Measurements from ENCODE around the gene MAGI2. TPM values are rescaled to one million over a fixed set of nuclear protein-coding genes. Genes with fewer than 3 reads are reported as not detected.
A peak's percentile ranks its signal among the peaks of the same experiment; 100 is the strongest.

MAGI2 gene
- total RNA-seq, 1 experiment from 2014 or later, result 0.22 TPM

- TF ChIP-seq REST (IDR thresholded peaks at IDR 0.05; ENCODE audit: low read depth) (no peak), SRF (IDR thresholded peaks at IDR 0.05; ENCODE audit: low read depth) (no peak), FOSL1 (IDR thresholded peaks at IDR 0.05; ENCODE audit: low read depth) (no peak), ZNF274 (IDR thresholded peaks at IDR 0.05; ENCODE audit: low read depth, low read length) (no peak), SIN3A (IDR thresholded peaks at IDR 0.05; ENCODE audit: low read depth) (no peak)
Measured at GRCh38 chr7:78435355-78435754, 1018.1 kb downstream of the MAGI2 start (continued).

- no peak overlapping the region for H2AFZ ChIP-seq (ENCODE audit: low read depth, low read length, poor library complexity, severe bottlenecking)
- RAD21 ChIA-PET (ENCODE audit: low non-redundant PET in 1 of 2, low total read pairs in 2 of 2, uncharacterized antibody in 2 of 2, unreplicated experiment in 2 of 2), result no interaction called here
- no peak for ATAC-seq
- peaks cover 28% of the 10 kb centered on the region for H3K27me3 ChIP-seq (ENCODE audit: insufficient read depth, low read length)
- no peaks in the 10 kb centered on the region for H3K4me1 ChIP-seq (ENCODE audit: control insufficient read depth in 1 of 2, insufficient read depth in 2 of 2, low read length in 2 of 2)
- H3K4me3 ChIP-seq (replicated peaks in 1 of 2; ENCODE audit: low read depth in 1 of 2, low read length in 2 of 2), result no peak overlapping the region
- H3K79me2 ChIP-seq (ENCODE audit: insufficient read depth, low read length), result no peaks in the 10 kb centered on the region
- no TSS peak for BruUV-seq (replicated peaks)
- no peak overlapping the region for H3K27ac ChIP-seq (ENCODE audit: low read depth, low read length)
- no peaks in the 10 kb centered on the region for H4K20me1 ChIP-seq (ENCODE audit: insufficient read depth)
- H3K9me2 ChIP-seq (ENCODE audit: insufficient read depth), result no peaks in the 10 kb centered on the region
- POLR2A ChIA-PET, result no interaction called here
- DNase-seq (ENCODE audit: low read depth, low spot score), result no peak
- H3K36me3 ChIP-seq (ENCODE audit: control insufficient read depth in 1 of 2, insufficient read depth in 2 of 2, low read length in 2 of 2), result no peaks in the 10 kb centered on the region
- intact Hi-C loops (cut with micrococcal nuclease), result no loop called here
- no peak overlapping the region for H3K9ac ChIP-seq (ENCODE audit: low read length)
- no peak overlapping the region for H3K4me2 ChIP-seq (ENCODE audit: low read length)
- H3K9me3 ChIP-seq (ENCODE audit: control insufficient read depth in 1 of 2, insufficient read depth in 1 of 2, low read depth in 1 of 2, low read length in 2 of 2), result no peaks in the 10 kb centered on the region
- CTCF ChIA-PET, result no interaction called here
- TF ChIP-seq ZBTB33 (IDR thresholded peaks at IDR 0.05; ENCODE audit: extremely low read depth, insufficient replicate concordance, low read length), result no peak
- peak in 2 of 3 experiments; percentile 16 to 29; a peak in 2 of 6 replicates for TF ChIP-seq CTCF (IDR thresholded peaks at IDR 0.05 in 2 of 3, conservative IDR thresholded peaks at IDR 0.05 in 1 of 3; ENCODE audit: borderline replicate concordance in 1 of 3, insufficient read depth in 1 of 3, low read depth in 2 of 3, low read length in 2 of 3)
Measured at GRCh38 chr7:78434281-78434680, 1019.2 kb downstream of the MAGI2 start.
